ENCODE data around the gene LCN15. TPM values are rescaled to one million over a fixed set of nuclear protein-coding genes. Genes with fewer than 3 reads are reported as not detected.

The LCN15 gene
- total RNA-seq, 1 donor = not detected

GRCh38 chr9:136710543-136710942, 53.8 kb downstream of the LCN15 start:
- H3K4me1 ChIP-seq (ENCODE audit: insufficient read depth, low read length) = peaks cover 19% of the 10 kb centered on the region
- peaks cover 26% of the 10 kb centered on the region for H3K27me3 ChIP-seq (ENCODE audit: insufficient read depth, low read length)
- H3K4me3 ChIP-seq (ENCODE audit: low read length) = no peak overlapping the region
- no peaks in the 10 kb centered on the region for H3K9me3 ChIP-seq (ENCODE audit: low read depth, low read length)

Other genes with a start within 250 kb of the LCN15 start
- 28.1 TPM for gene NOTCH1, start 218.5 kb downstream of the LCN15 start, total RNA-seq
- gene EGFL7, start 101.6 kb downstream of the LCN15 start, total RNA-seq = 2.1 TPM
- gene AGPAT2, start 77.1 kb downstream of the LCN15 start, total RNA-seq = 18.7 TPM
- 2.7 TPM for gene DIPK1B, start 51.9 kb downstream of the LCN15 start, total RNA-seq
- gene LCN10, start 21.6 kb downstream of the LCN15 start, total RNA-seq = not detected
- not detected for gene LCN6, start 16.0 kb downstream of the LCN15 start, total RNA-seq
- gene LCN8, start 6.3 kb downstream of the LCN15 start, total RNA-seq = not detected
- gene TMEM141, start 26.8 kb upstream of the LCN15 start, total RNA-seq = 16.1 TPM
- 1.7 TPM for gene CCDC183, start 31.8 kb upstream of the LCN15 start, total RNA-seq
- gene RABL6, start 43.4 kb upstream of the LCN15 start, total RNA-seq = 36.4 TPM
- gene AJM1, start 78.0 kb upstream of the LCN15 start, total RNA-seq = 0.73 TPM
- gene PHPT1, start 84.9 kb upstream of the LCN15 start, total RNA-seq = 14.0 TPM
- 0.52 TPM for gene MAMDC4, start 87.8 kb upstream of the LCN15 start, total RNA-seq
- gene EDF1, start 101.8 kb upstream of the LCN15 start, total RNA-seq = 162 TPM
- gene TRAF2, start 122.0 kb upstream of the LCN15 start, total RNA-seq = 6.4 TPM
- gene FBXW5, start 180.2 kb upstream of the LCN15 start, total RNA-seq = 67.6 TPM
- gene C8G, start 180.7 kb upstream of the LCN15 start, total RNA-seq = not detected
- gene LCN12, start 187.8 kb upstream of the LCN15 start, total RNA-seq = not detected
- 10.8 TPM for gene PTGDS, start 213.0 kb upstream of the LCN15 start, total RNA-seq
- gene LCNL1, start 218.5 kb upstream of the LCN15 start, total RNA-seq = 0.10 TPM
- 23.6 TPM for gene PAXX, start 227.9 kb upstream of the LCN15 start, total RNA-seq
- 3.4 TPM for gene CLIC3, start 232.1 kb upstream of the LCN15 start, total RNA-seq